RWPE2 (cell line): ENCODE results near the gene LIPC.

Source experiments
- ATAC-seq: fragments of 200-7000 bp; cut with Tn5 transposase; 3 replicates; pipeline ENCODE4 v1.9.1; 2021; ENCODE audit warnings: low read depth
- DNase-seq: peaks from one replicate; pipeline ENCODE4 v3.0.0-alpha.2; 2020; ENCODE audit warnings: low spot score
- H3K27ac ChIP-seq: fragments of 450-650 bp; 2 replicates; pipeline ENCODE4 v1.5.1; 2017; ENCODE audit warnings: mild to moderate bottlenecking; ENCODE audit not compliant: poor library complexity, severe bottlenecking
- H3K27me3 ChIP-seq: fragments of 250-450 bp; sonication (Bioruptor Pico); 2 replicates; pipeline ENCODE4 v1.5.1; 2021; ENCODE audit warnings: mild to moderate bottlenecking, moderate library complexity; ENCODE audit not compliant: insufficient read depth, poor library complexity, severe bottlenecking
- H3K36me3 ChIP-seq: fragments of 250-450 bp; sonication (Bioruptor Pico); 2 replicates; pipeline ENCODE4 v1.5.1; 2020; ENCODE audit warnings: low read depth, mild to moderate bottlenecking, moderate library complexity
- H3K4me1 ChIP-seq: fragments of 250-450 bp; sonication (Bioruptor Pico); 2 replicates; pipeline ENCODE4 v1.5.1; 2021; ENCODE audit warnings: mild to moderate bottlenecking, moderate library complexity; ENCODE audit not compliant: insufficient read depth, poor library complexity, severe bottlenecking
- H3K4me3 ChIP-seq: fragments of 250-450 bp; sonication (Bioruptor Pico); 2 replicates; pipeline ENCODE4 v1.5.1; 2021; ENCODE audit warnings: mild to moderate bottlenecking, moderate library complexity; ENCODE audit not compliant: severe bottlenecking
- H3K9me3 ChIP-seq: fragments of 250-450 bp; sonication (Bioruptor Pico); 2 replicates; pipeline ENCODE4 v1.5.1; 2021; ENCODE audit warnings: mild to moderate bottlenecking, moderate library complexity; ENCODE audit not compliant: severe bottlenecking
- TF ChIP-seq, protein P1 (sequence below): fragments of 450-650 bp; IDR thresholded peaks from one replicate; pipeline ENCODE4 v1.5.1; 2017; ENCODE audit warnings: mild to moderate bottlenecking, moderate library complexity; ENCODE audit not compliant: poor library complexity, severe bottlenecking

LIPC gene

DNA sequence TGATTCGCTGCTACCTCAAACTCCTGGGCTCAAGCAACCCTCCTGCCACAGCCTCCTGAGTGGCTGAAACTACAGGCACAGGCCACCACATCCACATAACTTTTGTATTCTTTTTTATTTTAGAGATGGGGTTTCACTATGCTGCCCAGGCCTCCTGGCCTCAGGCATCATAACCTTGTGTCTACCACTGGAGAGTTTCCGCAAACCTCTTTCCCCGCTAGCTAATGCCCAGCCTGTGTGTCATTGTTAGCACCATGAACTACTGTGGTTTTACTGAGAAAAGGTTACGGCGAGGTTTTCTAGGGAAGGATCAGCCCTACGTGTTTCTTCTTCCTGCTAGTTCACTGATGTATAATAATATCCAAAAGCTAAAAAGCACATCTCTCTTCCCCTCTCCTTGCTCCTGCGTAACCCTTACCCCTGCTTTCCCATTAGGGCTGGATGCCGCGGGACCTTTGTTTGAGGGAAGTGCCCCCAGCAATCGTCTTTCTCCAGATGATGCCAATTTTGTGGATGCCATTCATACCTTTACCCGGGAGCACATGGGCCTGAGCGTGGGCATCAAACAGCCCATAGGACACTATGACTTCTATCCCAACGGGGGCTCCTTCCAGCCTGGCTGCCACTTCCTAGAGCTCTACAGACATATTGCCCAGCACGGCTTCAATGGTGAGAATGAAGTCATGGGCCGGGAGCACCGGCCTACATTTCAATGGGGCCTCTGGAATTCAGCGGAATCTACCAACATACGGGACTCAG is 113.7 kb downstream of the LIPC start:
- Histone ChIP-seq H3K27ac (no peak overlapping the region), H3K4me1 (peaks cover 14% of the 10 kb centered on the region), H3K9me3 (no peaks in the 10 kb centered on the region), H3K27me3 (no peaks in the 10 kb centered on the region), H3K36me3 (no peaks in the 10 kb centered on the region), H3K4me3 (no peak overlapping the region)
- DNase-seq (no peak), ATAC-seq (no peak)
- TF ChIP-seq, protein P1, sequence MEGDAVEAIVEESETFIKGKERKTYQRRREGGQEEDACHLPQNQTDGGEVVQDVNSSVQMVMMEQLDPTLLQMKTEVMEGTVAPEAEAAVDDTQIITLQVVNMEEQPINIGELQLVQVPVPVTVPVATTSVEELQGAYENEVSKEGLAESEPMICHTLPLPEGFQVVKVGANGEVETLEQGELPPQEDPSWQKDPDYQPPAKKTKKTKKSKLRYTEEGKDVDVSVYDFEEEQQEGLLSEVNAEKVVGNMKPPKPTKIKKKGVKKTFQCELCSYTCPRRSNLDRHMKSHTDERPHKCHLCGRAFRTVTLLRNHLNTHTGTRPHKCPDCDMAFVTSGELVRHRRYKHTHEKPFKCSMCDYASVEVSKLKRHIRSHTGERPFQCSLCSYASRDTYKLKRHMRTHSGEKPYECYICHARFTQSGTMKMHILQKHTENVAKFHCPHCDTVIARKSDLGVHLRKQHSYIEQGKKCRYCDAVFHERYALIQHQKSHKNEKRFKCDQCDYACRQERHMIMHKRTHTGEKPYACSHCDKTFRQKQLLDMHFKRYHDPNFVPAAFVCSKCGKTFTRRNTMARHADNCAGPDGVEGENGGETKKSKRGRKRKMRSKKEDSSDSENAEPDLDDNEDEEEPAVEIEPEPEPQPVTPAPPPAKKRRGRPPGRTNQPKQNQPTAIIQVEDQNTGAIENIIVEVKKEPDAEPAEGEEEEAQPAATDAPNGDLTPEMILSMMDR: no peak

DNA sequence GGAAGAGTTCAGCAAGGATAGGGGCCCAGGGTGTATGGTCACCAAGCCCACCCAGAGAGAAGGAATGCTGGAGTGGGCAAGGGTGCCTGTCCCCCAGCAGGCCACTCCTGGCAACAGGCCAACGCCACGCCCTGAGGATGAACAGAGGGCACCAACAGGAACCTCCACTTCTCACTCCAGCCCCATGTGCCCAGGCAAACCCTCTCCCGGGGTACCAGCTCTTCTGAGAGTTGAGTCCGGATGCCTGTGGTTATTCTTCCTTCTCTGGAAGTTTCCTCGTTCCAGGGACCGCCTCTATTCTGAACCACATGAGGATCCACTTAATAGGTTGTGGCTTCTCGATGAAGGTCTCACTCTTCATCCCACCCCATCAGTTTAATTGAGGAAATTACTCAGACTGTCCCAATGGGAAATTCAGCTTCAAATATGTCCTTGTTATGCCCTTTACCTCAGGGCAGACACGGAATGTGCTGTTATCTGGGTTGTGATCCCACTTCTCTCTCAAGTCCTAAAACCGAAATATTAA is 114.3 kb downstream of the LIPC start:
- no peak for ATAC-seq
- no peak overlapping the region for H3K27ac ChIP-seq
- no peak for DNase-seq
- peaks cover 16% of the 10 kb centered on the region for H3K4me1 ChIP-seq
- no peaks in the 10 kb centered on the region for H3K27me3 ChIP-seq
- TF ChIP-seq, protein P1: no peak
- no peaks in the 10 kb centered on the region for H3K36me3 ChIP-seq
- H3K4me3 ChIP-seq: no peak overlapping the region
- H3K9me3 ChIP-seq: no peaks in the 10 kb centered on the region

DNA sequence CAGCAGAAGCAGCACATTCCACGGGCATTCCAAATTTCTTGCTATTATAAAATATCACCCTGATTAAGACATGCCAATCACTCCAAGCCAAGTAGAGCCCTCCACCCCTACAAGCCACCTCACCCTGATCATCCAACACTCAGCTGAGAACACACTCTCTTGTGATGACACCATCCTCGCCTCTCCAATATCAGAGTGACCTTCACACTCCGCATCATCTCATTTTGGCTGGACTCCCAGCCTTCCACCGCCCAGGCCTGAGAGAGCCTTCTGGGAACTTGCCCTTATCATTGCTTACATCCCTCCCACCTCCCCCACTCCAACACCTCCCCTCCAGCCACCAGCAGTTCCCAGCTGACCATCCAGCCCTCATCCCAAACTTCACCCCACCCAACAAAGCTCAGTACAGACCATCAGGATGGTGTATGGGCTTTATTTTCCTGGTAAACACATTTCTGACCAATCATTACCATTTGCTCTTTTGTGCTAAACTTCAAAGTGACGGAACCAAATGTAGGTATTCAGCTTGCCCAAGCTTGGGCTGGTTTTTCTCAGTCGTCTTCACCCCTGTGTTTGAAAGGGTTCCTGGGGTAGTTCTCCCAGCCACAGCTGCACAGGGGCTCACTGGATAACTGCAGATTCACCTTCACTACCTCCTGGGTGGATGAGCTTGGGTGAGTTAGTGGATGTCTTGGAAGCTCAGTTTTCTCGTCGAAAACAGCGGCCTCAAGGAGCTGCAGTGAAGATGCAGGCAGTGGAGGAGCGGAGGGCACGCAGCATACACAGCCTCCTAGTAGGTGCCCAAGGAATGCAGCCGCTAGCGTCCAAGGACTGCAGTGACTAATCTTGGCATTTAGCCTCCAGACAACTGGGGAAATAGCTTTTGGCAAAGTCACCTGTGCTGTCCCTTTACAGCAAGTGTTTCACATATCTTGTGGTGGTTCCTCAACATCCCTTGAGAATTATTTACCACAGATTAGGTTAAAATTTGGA is 115.1 kb downstream of the LIPC start:
- TF ChIP-seq, protein P1: no peak
- no peaks in the 10 kb centered on the region for H3K9me3 ChIP-seq
- DNase-seq (no peak), ATAC-seq (peak; percentile 80)
- peaks cover 22% of the 10 kb centered on the region for H3K4me1 ChIP-seq
- H3K36me3 ChIP-seq: no peaks in the 10 kb centered on the region
- no peaks in the 10 kb centered on the region for H3K27me3 ChIP-seq
- no peak overlapping the region for H3K4me3 ChIP-seq
- peak overlapping the region; percentile 36 for H3K27ac ChIP-seq

DNA sequence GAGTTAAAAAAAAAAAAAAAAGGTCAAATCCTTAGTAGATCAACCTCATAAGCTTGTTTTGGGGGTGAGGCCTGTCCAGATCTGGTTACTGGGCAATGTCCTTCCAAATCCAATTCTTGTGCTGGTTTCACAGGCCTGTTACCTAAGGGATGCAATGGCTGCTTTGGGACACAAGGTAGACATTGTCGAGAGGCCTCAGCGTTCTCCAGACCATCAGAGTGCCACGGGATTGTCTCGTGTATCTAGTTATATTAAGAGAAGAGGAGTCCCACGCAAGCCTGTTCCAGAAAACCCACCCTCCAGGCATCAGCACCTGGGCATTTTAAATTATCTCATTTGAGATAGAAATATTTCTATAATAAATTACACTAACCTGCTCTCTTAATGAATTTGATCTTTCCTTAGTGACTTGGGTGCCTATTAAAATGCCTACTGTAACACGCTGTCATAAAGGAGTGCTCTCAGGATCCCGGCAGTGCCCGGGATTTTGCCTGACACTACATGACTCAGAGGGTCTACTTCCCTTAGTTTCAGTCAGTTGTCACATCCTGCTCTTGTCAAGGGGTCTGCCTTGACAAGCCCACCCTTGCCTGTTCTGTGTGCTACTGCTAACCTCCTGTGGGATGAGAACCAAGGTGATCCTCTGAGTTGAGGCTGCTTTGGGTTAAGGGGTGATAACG is 116.0 kb downstream of the LIPC start:
- TF ChIP-seq, protein P1: no peak
- Histone ChIP-seq H3K4me1 (peaks cover 27% of the 10 kb centered on the region), H3K36me3 (no peaks in the 10 kb centered on the region), H3K27me3 (no peaks in the 10 kb centered on the region), H3K27ac (peak overlapping the region; percentile 36), H3K9me3 (no peaks in the 10 kb centered on the region), H3K4me3 (no peak overlapping the region)
- DNase-seq (no peak), ATAC-seq (no peak)
